ENCODE measurements around the gene SHB. TPM values are rescaled to one million over a fixed set of nuclear protein-coding genes. Genes with fewer than 3 reads are reported as not detected.

Gene SHB
- polyA plus RNA-seq, 2 of the 4 experiments (the other 2 are of a cell fraction) = 15.4 to 22.0 TPM

- POLR2A ChIA-PET = interaction anchor here (0.9 to 1.0 kb wide), 2 partner anchors 9 to 104 kb away, joined by 3 to 4 read pairs; partner anchors contain the start of gene SLC25A51
- TF ChIP-seq CTCF (IDR thresholded peaks at IDR 0.05) = peak; percentile 96
- TF ChIP-seq EHMT2 (IDR thresholded peaks at IDR 0.05; ENCODE audit: low read depth) = no peak
- TF ChIP-seq SREBF2 (IDR thresholded peaks at IDR 0.05) = no peak
- TF ChIP-seq NFE2L2 (conservative IDR thresholded peaks at IDR 0.05; ENCODE audit: low read length) = no peak
- no peak for TF ChIP-seq EHF (CRISPR knock-in tag; IDR thresholded peaks at IDR 0.05)
- peak in 1 of 2 experiments; percentile 23; a peak in 1 of 5 replicates for TF ChIP-seq JUN (IDR thresholded peaks at IDR 0.05)
- peak; percentile 99 for TF ChIP-seq RAD21 (conservative IDR thresholded peaks at IDR 0.05 in 1 of 2, IDR thresholded peaks at IDR 0.05 in 1 of 2)
- no peak for TF ChIP-seq HES2 (IDR thresholded peaks at IDR 0.05)
- peak; percentile 99 for TF ChIP-seq SMC3 (IDR thresholded peaks at IDR 0.05)
- TF ChIP-seq ZFP36 (IDR thresholded peaks at IDR 0.05; ENCODE audit: borderline replicate concordance, partially characterized antibody) = peak; percentile 22
- WGBS (ENCODE audit: missing lambda C conversion rate) = 55% methylated on average over 8 of the region's 11 CpGs
Measured at GRCh38 chr9:37913480-37914153, 155.4 kb downstream of the SHB start.

GRCh38 chr9:37911271-37911681 is 157.8 kb downstream of the SHB start:
- FAIRE-seq = no peak
- POLR2A ChIA-PET = no interaction called here

More at GRCh38 chr9:37913480-37914153, 155.4 kb downstream of the SHB start:
- ATAC-seq = peak; percentile 73 to 85
- Histone ChIP-seq H3K4me1 (peaks cover 31% of the 10 kb centered on the region), H3K9me3 (no peaks in the 10 kb centered on the region), H3K27ac (peak overlapping the region; percentile 7 to 73; a peak in 4 of 6 replicates), H3K4me2 (no peak overlapping the region), H3K4me3 (no peak overlapping the region)
- CTCF ChIA-PET = interaction anchor here (0.6 to 6.5 kb wide), 119 partner anchors 8 to 728 kb away, joined by 3 to 68 read pairs (median 5); partner anchors contain the start of genes ALDH1B1, DCAF10, SHB and SLC25A51
- no peak for FAIRE-seq
- peak; percentile 78 to 86 for DNase-seq (ENCODE audit: low read depth in 1 of 2, low spot score in 1 of 2)

GRCh38 chr9:37910271-37910670 is 158.8 kb downstream of the SHB start:
- POLR2A ChIA-PET = no interaction called here
- WGBS (ENCODE audit: missing lambda C conversion rate) = 94% methylated on average over 4 of the region's 4 CpGs
- TF ChIP-seq HES2 (IDR thresholded peaks at IDR 0.05) (no peak), HMGXB4 (CRISPR knock-in tag; IDR thresholded peaks at IDR 0.05; ENCODE audit: borderline replicate concordance) (no peak), NFE2L2 (conservative IDR thresholded peaks at IDR 0.05; ENCODE audit: low read length) (no peak), MYC (IDR thresholded peaks at IDR 0.05; ENCODE audit: borderline replicate concordance, low read length) (no peak), RNF2 (IDR thresholded peaks at IDR 0.05; ENCODE audit: borderline replicate concordance, low read depth) (no peak), ZFP36 (IDR thresholded peaks at IDR 0.05; ENCODE audit: borderline replicate concordance, partially characterized antibody) (no peak), KDM1A (IDR thresholded peaks at IDR 0.05; ENCODE audit: low read depth) (no peak), CHD4 (IDR thresholded peaks at IDR 0.05; ENCODE audit: borderline replicate concordance) (no peak), CEBPB (IDR thresholded peaks at IDR 0.05) (no peak), USF2 (IDR thresholded peaks at IDR 0.05) (no peak), CBX8 (IDR thresholded peaks at IDR 0.05) (no peak), HOXA7 (CRISPR knock-in tag; IDR thresholded peaks at IDR 0.05) (no peak)

More at GRCh38 chr9:37911271-37911681, 157.8 kb downstream of the SHB start:
- CTCF ChIA-PET = interaction anchor here (0.7 to 6.5 kb wide), 15 partner anchors 11 to 522 kb away, joined by 3 to 68 read pairs (median 6); partner anchors contain the start of gene SHB
- no peak overlapping the region for H3K4me3 ChIP-seq
- H3K4me1 ChIP-seq = peaks cover 37% of the 10 kb centered on the region
- 0 out of 6 replicates have a peak overlapping the region, but pooled peaks of 1 of the 2 experiments have one; percentile 24 for H3K27ac ChIP-seq
- 93% methylated on average over 6 of the region's 6 CpGs for WGBS (ENCODE audit: missing lambda C conversion rate)
- H3K9me3 ChIP-seq = no peaks in the 10 kb centered on the region
- DNase-seq (ENCODE audit: low read depth in 1 of 2, low spot score in 1 of 2) = no peak
- TF ChIP-seq HMGXB4 (CRISPR knock-in tag; IDR thresholded peaks at IDR 0.05; ENCODE audit: borderline replicate concordance) (no peak), BHLHE40 (IDR thresholded peaks at IDR 0.05; ENCODE audit: low read depth, low read length) (no peak)
- no peak for ATAC-seq
- no peak overlapping the region for H3K4me2 ChIP-seq

More at GRCh38 chr9:37910271-37910670, 158.8 kb downstream of the SHB start:
- no peak overlapping the region; a peak in 1 of 6 replicates for H3K27ac ChIP-seq
- DNase-seq (ENCODE audit: low read depth in 1 of 2, low spot score in 1 of 2) (no peak), FAIRE-seq (no peak), ATAC-seq (no peak)
- CTCF ChIA-PET = interaction anchor here (0.7 to 5.6 kb wide), 5 partner anchors 76 to 490 kb away, joined by 3 to 68 read pairs (median 3); no protein-coding TSS in a partner anchor
- H3K4me1 ChIP-seq = peaks cover 33% of the 10 kb centered on the region
- no peak overlapping the region for H3K4me3 ChIP-seq
- no peaks in the 10 kb centered on the region for H3K9me3 ChIP-seq
- H3K4me2 ChIP-seq = no peak overlapping the region

All from A549 (cell line).